T-helper 2 cell (primary cell): ENCODE results near the gene PPP1R36.
"Not testable (repeated sequence)": the region's sequence is repeated elsewhere in the genome, so short reads cannot be mapped to it uniquely, and the experiment has no call there.

Source experiments
- DNase-seq, 5 experiments: peaks; one replicate each; pipeline versions ENCODE4 v3.0.0 to v3.0.0-alpha.2; 2012 to 2022

Gene PPP1R36

GRCh38 chr14:64520699-64521098 lies 29.1 kb upstream of the PPP1R36 start:
- no peak for DNase-seq

GRCh38 chr14:64522591-64523355 lies 27.0 kb upstream of the PPP1R36 start:
- peak in 1 of 5 experiments; percentile 19 for DNase-seq

GRCh38 chr14:64525354-64525753 lies 24.4 kb upstream of the PPP1R36 start:
- no peak for DNase-seq

- DNase-seq, result no peak
Measured at GRCh38 chr14:64531567-64531966, 18.2 kb upstream of the PPP1R36 start.

GRCh38 chr14:64536488-64537245 lies 13.1 kb upstream of the PPP1R36 start:
- DNase-seq, result peak in 1 of 5 experiments; percentile 18

GRCh38 chr14:64540208-64541202 lies 9.3 kb upstream of the PPP1R36 start, which contains the start of gene HSPA2:
Gene HSPA2 (plus strand): TSS chr14:64540741. CDS start chr14:64540850, 109 bp downstream.
- peak; percentile 84 to 99 (median 91) for DNase-seq

- DNase-seq, result peak in 2 of 5 experiments; percentile 9 to 36
Measured at GRCh38 chr14:64541261-64541971, 8.3 kb upstream of the PPP1R36 start.

- peak in 1 of 5 experiments; percentile 17 for DNase-seq
Measured at GRCh38 chr14:64541972-64542835, 7.6 kb upstream of the PPP1R36 start.

- no peak for DNase-seq
Measured at GRCh38 chr14:64542836-64543201, 6.9 kb upstream of the PPP1R36 start.

- no peak for DNase-seq
Measured at GRCh38 chr14:64544607-64545312, 5.0 kb upstream of the PPP1R36 start.

- no peak for DNase-seq
Measured at GRCh38 chr14:64549016-64549415, 745 bp upstream of the PPP1R36 start.

- no peak for DNase-seq
Measured at GRCh38 chr14:64550621-64551333, 1.0 kb downstream of the PPP1R36 start.

- DNase-seq, result no peak
Measured at GRCh38 chr14:64554556-64554955, 4.8 kb downstream of the PPP1R36 start.

GRCh38 chr14:64556526-64556925 lies 6.8 kb downstream of the PPP1R36 start:
- DNase-seq, result no peak

- DNase-seq, result not testable (repeated sequence)
Measured at GRCh38 chr14:64558216-64558615, 8.5 kb downstream of the PPP1R36 start.

GRCh38 chr14:64561631-64562030 lies 11.9 kb downstream of the PPP1R36 start:
- DNase-seq, result no peak

- no peak for DNase-seq
Measured at GRCh38 chr14:64562436-64562835, 12.7 kb downstream of the PPP1R36 start.

GRCh38 chr14:64563696-64564095 lies 13.9 kb downstream of the PPP1R36 start:
- DNase-seq, result no peak

GRCh38 chr14:64566651-64567122 lies 16.9 kb downstream of the PPP1R36 start:
- no peak for DNase-seq
